T-helper 1 cell treated with Interleukin-12 subunit alpha and Interleukin-12 subunit beta and Interleukin-4 antibody, amounts not matched to agents 30 μg/mL and 1 μg/mL, for 36 hours (primary cell): ENCODE data around the gene ANKHD1.

Experiments used
- H3K27ac Mint-ChIP-seq: one replicate; pipeline ENCODE4 v1.8.0; 2021; ENCODE audit warnings: mild to moderate bottlenecking, mixed read lengths
- H3K27me3 Mint-ChIP-seq: one replicate; pipeline ENCODE4 v1.8.0; 2021; ENCODE audit warnings: low read depth, mixed read lengths
- H3K36me3 Mint-ChIP-seq: one replicate; pipeline ENCODE4 v1.8.0; 2021; ENCODE audit warnings: low read depth, mixed read lengths
- H3K4me1 Mint-ChIP-seq: one replicate; pipeline ENCODE4 v1.8.0; 2021; ENCODE audit warnings: low read depth, mixed read lengths
- H3K4me3 Mint-ChIP-seq: one replicate; pipeline ENCODE4 v1.8.0; 2021; ENCODE audit warnings: mild to moderate bottlenecking, moderate library complexity, mixed read lengths
- H3K9me3 Mint-ChIP-seq: one replicate; pipeline ENCODE4 v1.8.0; 2021; ENCODE audit warnings: mixed read lengths

ANKHD1 gene

GRCh38 chr5:140364472-140364765, 37.2 kb upstream of the ANKHD1 start:
- no peak overlapping the region for H3K4me3 Mint-ChIP-seq
- H3K27ac Mint-ChIP-seq, result no peak overlapping the region
- no peaks in the 10 kb centered on the region for H3K27me3 Mint-ChIP-seq

GRCh38 chr5:140365282-140365681, 36.4 kb upstream of the ANKHD1 start:
- Mint-ChIP-seq H3K9me3 (no peaks in the 10 kb centered on the region), H3K36me3 (no peaks in the 10 kb centered on the region), H3K4me3 (no peak overlapping the region), H3K4me1 (peaks cover 7% of the 10 kb centered on the region), H3K27me3 (no peaks in the 10 kb centered on the region), H3K27ac (no peak overlapping the region)

More at GRCh38 chr5:140364472-140364765, 37.2 kb upstream of the ANKHD1 start:
- H3K4me1 Mint-ChIP-seq, result peaks cover 7% of the 10 kb centered on the region
- H3K9me3 Mint-ChIP-seq, result no peaks in the 10 kb centered on the region
- no peaks in the 10 kb centered on the region for H3K36me3 Mint-ChIP-seq

GRCh38 chr5:140365941-140366340, 35.7 kb upstream of the ANKHD1 start:
- Mint-ChIP-seq H3K4me1 (peaks cover 7% of the 10 kb centered on the region), H3K4me3 (no peak overlapping the region), H3K27me3 (no peaks in the 10 kb centered on the region)

GRCh38 chr5:140366589-140367255, 34.9 kb upstream of the ANKHD1 start:
- H3K4me1 Mint-ChIP-seq, result peaks cover 7% of the 10 kb centered on the region
- no peak overlapping the region for H3K4me3 Mint-ChIP-seq
- H3K27ac Mint-ChIP-seq, result no peak overlapping the region
- H3K36me3 Mint-ChIP-seq, result no peaks in the 10 kb centered on the region
- H3K9me3 Mint-ChIP-seq, result no peaks in the 10 kb centered on the region
- H3K27me3 Mint-ChIP-seq, result no peaks in the 10 kb centered on the region

More at GRCh38 chr5:140365941-140366340, 35.7 kb upstream of the ANKHD1 start:
- Mint-ChIP-seq H3K9me3 (no peaks in the 10 kb centered on the region), H3K36me3 (no peaks in the 10 kb centered on the region), H3K27ac (no peak overlapping the region)

GRCh38 chr5:140367256-140368013, 34.2 kb upstream of the ANKHD1 start:
- Mint-ChIP-seq H3K27me3 (no peaks in the 10 kb centered on the region), H3K9me3 (no peaks in the 10 kb centered on the region), H3K4me3 (no peak overlapping the region), H3K27ac (no peak overlapping the region), H3K36me3 (no peaks in the 10 kb centered on the region), H3K4me1 (peaks cover 8% of the 10 kb centered on the region)

GRCh38 chr5:140371356-140372151, 30.1 kb upstream of the ANKHD1 start:
- Mint-ChIP-seq H3K4me1 (peaks cover 8% of the 10 kb centered on the region), H3K4me3 (no peak overlapping the region), H3K27ac (no peak overlapping the region), H3K9me3 (no peaks in the 10 kb centered on the region), H3K27me3 (no peaks in the 10 kb centered on the region), H3K36me3 (no peaks in the 10 kb centered on the region)

GRCh38 chr5:140372971-140373487, 28.6 kb upstream of the ANKHD1 start:
- H3K27me3 Mint-ChIP-seq, result no peaks in the 10 kb centered on the region
- peaks cover 8% of the 10 kb centered on the region for H3K4me1 Mint-ChIP-seq
- H3K4me3 Mint-ChIP-seq, result no peak overlapping the region
- no peaks in the 10 kb centered on the region for H3K9me3 Mint-ChIP-seq
- no peak overlapping the region for H3K27ac Mint-ChIP-seq
- H3K36me3 Mint-ChIP-seq, result no peaks in the 10 kb centered on the region

GRCh38 chr5:140381351-140381750, 20.3 kb upstream of the ANKHD1 start:
- Mint-ChIP-seq H3K36me3 (no peaks in the 10 kb centered on the region), H3K27me3 (no peaks in the 10 kb centered on the region), H3K27ac (no peak overlapping the region)

GRCh38 chr5:140381972-140382371, 19.7 kb upstream of the ANKHD1 start:
- Mint-ChIP-seq H3K27me3 (no peaks in the 10 kb centered on the region), H3K4me1 (peaks cover 4% of the 10 kb centered on the region), H3K27ac (no peak overlapping the region), H3K4me3 (no peak overlapping the region), H3K36me3 (no peaks in the 10 kb centered on the region), H3K9me3 (no peaks in the 10 kb centered on the region)

More at GRCh38 chr5:140381351-140381750, 20.3 kb upstream of the ANKHD1 start:
- Mint-ChIP-seq H3K4me3 (no peak overlapping the region), H3K9me3 (no peaks in the 10 kb centered on the region), H3K4me1 (peaks cover 4% of the 10 kb centered on the region)

- Mint-ChIP-seq H3K9me3 (no peaks in the 10 kb centered on the region), H3K36me3 (no peaks in the 10 kb centered on the region), H3K4me1 (peaks cover 4% of the 10 kb centered on the region), H3K27ac (no peak overlapping the region), H3K4me3 (no peak overlapping the region), H3K27me3 (no peaks in the 10 kb centered on the region)
Measured at GRCh38 chr5:140382866-140383265, 18.8 kb upstream of the ANKHD1 start.

GRCh38 chr5:140383300-140383699, 18.3 kb upstream of the ANKHD1 start:
- H3K4me1 Mint-ChIP-seq, result peaks cover 4% of the 10 kb centered on the region
- H3K4me3 Mint-ChIP-seq, result no peak overlapping the region
- H3K27ac Mint-ChIP-seq, result no peak overlapping the region
- H3K27me3 Mint-ChIP-seq, result no peaks in the 10 kb centered on the region
- no peaks in the 10 kb centered on the region for H3K36me3 Mint-ChIP-seq
- no peaks in the 10 kb centered on the region for H3K9me3 Mint-ChIP-seq

GRCh38 chr5:140388052-140388451, 13.6 kb upstream of the ANKHD1 start:
- H3K36me3 Mint-ChIP-seq, result peaks cover 3% of the 10 kb centered on the region
- no peak overlapping the region for H3K4me3 Mint-ChIP-seq
- no peak overlapping the region for H3K27ac Mint-ChIP-seq
- no peaks in the 10 kb centered on the region for H3K9me3 Mint-ChIP-seq
- H3K27me3 Mint-ChIP-seq, result no peaks in the 10 kb centered on the region
- H3K4me1 Mint-ChIP-seq, result peaks cover 6% of the 10 kb centered on the region

- no peak overlapping the region for H3K4me3 Mint-ChIP-seq
- H3K27ac Mint-ChIP-seq, result no peak overlapping the region
- H3K9me3 Mint-ChIP-seq, result no peaks in the 10 kb centered on the region
- H3K36me3 Mint-ChIP-seq, result peaks cover 3% of the 10 kb centered on the region
- H3K4me1 Mint-ChIP-seq, result peaks cover 2% of the 10 kb centered on the region
- no peaks in the 10 kb centered on the region for H3K27me3 Mint-ChIP-seq
Measured at GRCh38 chr5:140391312-140391711, 10.3 kb upstream of the ANKHD1 start.

- H3K27ac Mint-ChIP-seq, result no peak overlapping the region
- no peaks in the 10 kb centered on the region for H3K27me3 Mint-ChIP-seq
- H3K4me1 Mint-ChIP-seq, result peaks cover 2% of the 10 kb centered on the region
- no peak overlapping the region for H3K4me3 Mint-ChIP-seq
- no peaks in the 10 kb centered on the region for H3K9me3 Mint-ChIP-seq
- H3K36me3 Mint-ChIP-seq, result peaks cover 3% of the 10 kb centered on the region
Measured at GRCh38 chr5:140391732-140392131, 9.9 kb upstream of the ANKHD1 start.
